ENCODE data around the gene COL6A2. TPM values are rescaled to one million over a fixed set of nuclear protein-coding genes. Genes with fewer than 3 reads are reported as not detected.

The COL6A2 gene
- total RNA-seq, 1 donor, result 12.6 TPM

- Histone ChIP-seq H3K4me1 (ENCODE audit: insufficient read depth, low read length) (no peaks in the 10 kb centered on the region), H3K4me3 (ENCODE audit: low read length) (no peak overlapping the region), H3K9me3 (ENCODE audit: low read depth, low read length) (no peaks in the 10 kb centered on the region), H3K27me3 (ENCODE audit: insufficient read depth, low read length) (no peaks in the 10 kb centered on the region)
Observed at GRCh38 chr21:46151261-46151988, 53.5 kb downstream of the COL6A2 start.

- Histone ChIP-seq H3K4me3 (ENCODE audit: low read length) (no peak overlapping the region), H3K27me3 (ENCODE audit: insufficient read depth, low read length) (no peaks in the 10 kb centered on the region), H3K9me3 (ENCODE audit: low read depth, low read length) (no peaks in the 10 kb centered on the region), H3K4me1 (ENCODE audit: insufficient read depth, low read length) (no peaks in the 10 kb centered on the region)
Observed at GRCh38 chr21:46151989-46152926, 54.3 kb downstream of the COL6A2 start.

GRCh38 chr21:46152927-46153246 is 55.0 kb downstream of the COL6A2 start:
- Histone ChIP-seq H3K9me3 (ENCODE audit: low read depth, low read length) (no peaks in the 10 kb centered on the region), H3K4me3 (ENCODE audit: low read length) (no peak overlapping the region), H3K4me1 (ENCODE audit: insufficient read depth, low read length) (no peaks in the 10 kb centered on the region), H3K27me3 (ENCODE audit: insufficient read depth, low read length) (no peaks in the 10 kb centered on the region)

GRCh38 chr21:46153247-46154154 is 55.6 kb downstream of the COL6A2 start:
- H3K9me3 ChIP-seq (ENCODE audit: low read depth, low read length), result no peaks in the 10 kb centered on the region

GRCh38 chr21:46154155-46154954 is 56.4 kb downstream of the COL6A2 start:
- H3K27me3 ChIP-seq (ENCODE audit: insufficient read depth, low read length), result no peaks in the 10 kb centered on the region
- H3K9me3 ChIP-seq (ENCODE audit: low read depth, low read length), result no peaks in the 10 kb centered on the region
- H3K4me3 ChIP-seq (ENCODE audit: low read length), result no peak overlapping the region
- H3K4me1 ChIP-seq (ENCODE audit: insufficient read depth, low read length), result no peaks in the 10 kb centered on the region

More at GRCh38 chr21:46153247-46154154, 55.6 kb downstream of the COL6A2 start:
- H3K27me3 ChIP-seq (ENCODE audit: insufficient read depth, low read length), result no peaks in the 10 kb centered on the region
- H3K4me1 ChIP-seq (ENCODE audit: insufficient read depth, low read length), result no peaks in the 10 kb centered on the region
- no peak overlapping the region for H3K4me3 ChIP-seq (ENCODE audit: low read length)

- no peak overlapping the region for H3K4me3 ChIP-seq (ENCODE audit: low read length)
Observed at GRCh38 chr21:46154955-46155513, 57.1 kb downstream of the COL6A2 start.

GRCh38 chr21:46155514-46156377 is 57.8 kb downstream of the COL6A2 start, which contains the start of gene FTCD:
FTCD (minus strand) TSS chr21:46155579; CDS start chr21:46155523, 56 bp downstream.
- Histone ChIP-seq H3K4me1 (ENCODE audit: insufficient read depth, low read length) (no peaks in the 10 kb centered on the region), H3K27me3 (ENCODE audit: insufficient read depth, low read length) (no peaks in the 10 kb centered on the region), H3K9me3 (ENCODE audit: low read depth, low read length) (no peaks in the 10 kb centered on the region), H3K4me3 (ENCODE audit: low read length) (no peak within 1 kb of the TSS)

More at GRCh38 chr21:46154955-46155513, 57.1 kb downstream of the COL6A2 start:
- no peaks in the 10 kb centered on the region for H3K4me1 ChIP-seq (ENCODE audit: insufficient read depth, low read length)
- no peaks in the 10 kb centered on the region for H3K27me3 ChIP-seq (ENCODE audit: insufficient read depth, low read length)
- H3K9me3 ChIP-seq (ENCODE audit: low read depth, low read length), result no peaks in the 10 kb centered on the region

GRCh38 chr21:46156378-46156645 is 58.4 kb downstream of the COL6A2 start:
- Histone ChIP-seq H3K9me3 (ENCODE audit: low read depth, low read length) (no peaks in the 10 kb centered on the region), H3K27me3 (ENCODE audit: insufficient read depth, low read length) (no peaks in the 10 kb centered on the region), H3K4me3 (ENCODE audit: low read length) (no peak overlapping the region), H3K4me1 (ENCODE audit: insufficient read depth, low read length) (no peaks in the 10 kb centered on the region)

GRCh38 chr21:46156678-46157077 is 58.8 kb downstream of the COL6A2 start:
- Histone ChIP-seq H3K4me3 (ENCODE audit: low read length) (no peak overlapping the region), H3K27me3 (ENCODE audit: insufficient read depth, low read length) (no peaks in the 10 kb centered on the region), H3K9me3 (ENCODE audit: low read depth, low read length) (no peaks in the 10 kb centered on the region), H3K4me1 (ENCODE audit: insufficient read depth, low read length) (no peaks in the 10 kb centered on the region)

GRCh38 chr21:46157396-46157986 is 59.6 kb downstream of the COL6A2 start:
- Histone ChIP-seq H3K4me1 (ENCODE audit: insufficient read depth, low read length) (no peaks in the 10 kb centered on the region), H3K27me3 (ENCODE audit: insufficient read depth, low read length) (no peaks in the 10 kb centered on the region), H3K9me3 (ENCODE audit: low read depth, low read length) (no peaks in the 10 kb centered on the region), H3K4me3 (ENCODE audit: low read length) (no peak overlapping the region)

GRCh38 chr21:46157987-46158451 is 60.1 kb downstream of the COL6A2 start:
- Histone ChIP-seq H3K27me3 (ENCODE audit: insufficient read depth, low read length) (no peaks in the 10 kb centered on the region), H3K9me3 (ENCODE audit: low read depth, low read length) (no peaks in the 10 kb centered on the region), H3K4me3 (ENCODE audit: low read length) (no peak overlapping the region), H3K4me1 (ENCODE audit: insufficient read depth, low read length) (no peaks in the 10 kb centered on the region)

- Histone ChIP-seq H3K4me3 (ENCODE audit: low read length) (no peak overlapping the region), H3K9me3 (ENCODE audit: low read depth, low read length) (no peaks in the 10 kb centered on the region), H3K27me3 (ENCODE audit: insufficient read depth, low read length) (no peaks in the 10 kb centered on the region), H3K4me1 (ENCODE audit: insufficient read depth, low read length) (no peaks in the 10 kb centered on the region)
Observed at GRCh38 chr21:46158666-46159300, 60.9 kb downstream of the COL6A2 start.
